ENCODE data around the gene TBC1D4.

Gene TBC1D4

GRCh38 chr13:75329723-75330122 is 152.2 kb downstream of the TBC1D4 start:
- Histone ChIP-seq H3K27ac (no peak overlapping the region), H3K36me3 (no peaks in the 10 kb centered on the region), H3K4me3 (ENCODE audit: low read depth, low read length) (no peak overlapping the region), H3K9me3 (ENCODE audit: severe bottlenecking) (no peaks in the 10 kb centered on the region), H3K27me3 (ENCODE audit: insufficient read depth, low read depth, severe bottlenecking) (no peaks in the 10 kb centered on the region)
- no peak for DNase-seq
- no peak for TF ChIP-seq CTCF (IDR thresholded peaks at IDR 0.05; ENCODE audit: low read depth, low read length)

DNA sequence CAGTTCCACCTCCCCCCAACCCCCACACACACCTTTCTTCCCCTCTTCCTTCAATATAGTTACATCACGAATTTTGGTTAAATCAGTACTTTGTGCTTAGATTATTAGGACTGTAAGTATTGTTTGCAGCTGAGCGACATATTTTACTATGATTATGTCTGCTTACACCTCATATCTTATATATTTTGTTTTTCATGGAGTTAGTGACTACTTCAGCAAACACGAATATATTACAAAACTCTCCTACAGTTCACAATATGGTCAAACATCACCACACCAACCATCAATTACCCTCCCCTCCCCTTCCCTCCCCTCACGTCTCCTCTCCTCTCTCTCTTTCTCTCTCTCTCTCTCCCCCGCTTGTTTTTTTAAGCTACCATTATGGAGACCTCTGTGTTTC is 152.9 kb downstream of the TBC1D4 start:
- Histone ChIP-seq H3K4me3 (ENCODE audit: low read depth, low read length) (no peak overlapping the region), H3K27ac (no peak overlapping the region), H3K36me3 (no peaks in the 10 kb centered on the region), H3K9me3 (ENCODE audit: severe bottlenecking) (no peaks in the 10 kb centered on the region), H3K27me3 (ENCODE audit: insufficient read depth, low read depth, severe bottlenecking) (no peaks in the 10 kb centered on the region)
- DNase-seq = no peak
- TF ChIP-seq CTCF (IDR thresholded peaks at IDR 0.05; ENCODE audit: low read depth, low read length) = no peak

DNA sequence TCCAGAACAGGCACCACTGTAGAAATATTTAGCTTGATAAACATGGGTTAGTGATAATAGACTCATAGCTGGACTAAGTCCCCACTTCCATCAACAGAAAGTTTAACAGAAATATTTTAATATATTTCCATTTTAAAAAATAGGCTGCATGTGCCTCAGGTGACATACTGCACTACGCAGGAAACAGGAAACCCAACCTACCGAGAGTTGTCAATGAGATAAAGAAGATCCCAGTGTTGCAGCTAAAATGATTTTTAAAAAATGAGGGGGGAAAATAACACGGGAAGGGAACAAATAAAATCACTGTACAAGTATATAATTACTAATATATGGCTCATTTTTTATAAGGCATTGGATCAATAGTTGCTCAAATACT is 154.8 kb downstream of the TBC1D4 start:
- DNase-seq = no peak
- Histone ChIP-seq H3K27me3 (ENCODE audit: insufficient read depth, low read depth, severe bottlenecking) (no peaks in the 10 kb centered on the region), H3K27ac (no peak overlapping the region), H3K4me3 (ENCODE audit: low read depth, low read length) (no peak overlapping the region), H3K9me3 (ENCODE audit: severe bottlenecking) (no peaks in the 10 kb centered on the region), H3K36me3 (no peaks in the 10 kb centered on the region)
- no peak for TF ChIP-seq CTCF (IDR thresholded peaks at IDR 0.05; ENCODE audit: low read depth, low read length)

GRCh38 chr13:75326173-75327134 is 155.5 kb downstream of the TBC1D4 start:
- H3K36me3 ChIP-seq = no peaks in the 10 kb centered on the region
- no peak for TF ChIP-seq CTCF (IDR thresholded peaks at IDR 0.05; ENCODE audit: low read depth, low read length)
- DNase-seq = no peak
- H3K27ac ChIP-seq = no peak overlapping the region
- H3K27me3 ChIP-seq (ENCODE audit: insufficient read depth, low read depth, severe bottlenecking) = no peaks in the 10 kb centered on the region
- H3K9me3 ChIP-seq (ENCODE audit: severe bottlenecking) = no peaks in the 10 kb centered on the region
- no peak overlapping the region for H3K4me3 ChIP-seq (ENCODE audit: low read depth, low read length)

- TF ChIP-seq CTCF (IDR thresholded peaks at IDR 0.05; ENCODE audit: low read depth, low read length) = no peak
- Histone ChIP-seq H3K36me3 (no peaks in the 10 kb centered on the region), H3K9me3 (ENCODE audit: severe bottlenecking) (no peaks in the 10 kb centered on the region), H3K27ac (no peak overlapping the region), H3K4me3 (ENCODE audit: low read depth, low read length) (no peak overlapping the region), H3K27me3 (ENCODE audit: insufficient read depth, low read depth, severe bottlenecking) (no peaks in the 10 kb centered on the region)
- no peak for DNase-seq
Measured at GRCh38 chr13:75325711-75326110, 156.3 kb downstream of the TBC1D4 start.

Measured in WERI-Rb-1 (cell line).